ENCODE measurements around the gene NECAB3.

- no peak for TF ChIP-seq CTCF (IDR thresholded peaks at IDR 0.05)
- no peak for TF ChIP-seq POLR2AphosphoS5 (IDR thresholded peaks at IDR 0.05; ENCODE audit: low read depth, low read length)
- no peak for TF ChIP-seq SIN3A (IDR thresholded peaks at IDR 0.05; ENCODE audit: borderline replicate concordance, insufficient read depth, low read depth, low read length)
- no peak for TF ChIP-seq REST (IDR thresholded peaks at IDR 0.05; ENCODE audit: insufficient read depth in 1 of 2, low read depth in 2 of 2, low read length in 1 of 2)
Measured at GRCh38 chr20:33669224-33669623, 5.0 kb downstream of the NECAB3 start.

All from Panc1 (cell line).